LNCAP (cell line): ENCODE measurements around the gene HHATL.

Experiments used
- TF ChIP-seq, protein P1 (sequence below): fragments of 450-650 bp; IDR thresholded peaks from 2 replicates; pipeline ENCODE4 v1.5.1; 2017; ENCODE audit warnings: mild to moderate bottlenecking

HHATL gene

GRCh38 chr3:42732829-42733459 lies 30.3 kb upstream of the HHATL start:
- TF ChIP-seq, protein P1, sequence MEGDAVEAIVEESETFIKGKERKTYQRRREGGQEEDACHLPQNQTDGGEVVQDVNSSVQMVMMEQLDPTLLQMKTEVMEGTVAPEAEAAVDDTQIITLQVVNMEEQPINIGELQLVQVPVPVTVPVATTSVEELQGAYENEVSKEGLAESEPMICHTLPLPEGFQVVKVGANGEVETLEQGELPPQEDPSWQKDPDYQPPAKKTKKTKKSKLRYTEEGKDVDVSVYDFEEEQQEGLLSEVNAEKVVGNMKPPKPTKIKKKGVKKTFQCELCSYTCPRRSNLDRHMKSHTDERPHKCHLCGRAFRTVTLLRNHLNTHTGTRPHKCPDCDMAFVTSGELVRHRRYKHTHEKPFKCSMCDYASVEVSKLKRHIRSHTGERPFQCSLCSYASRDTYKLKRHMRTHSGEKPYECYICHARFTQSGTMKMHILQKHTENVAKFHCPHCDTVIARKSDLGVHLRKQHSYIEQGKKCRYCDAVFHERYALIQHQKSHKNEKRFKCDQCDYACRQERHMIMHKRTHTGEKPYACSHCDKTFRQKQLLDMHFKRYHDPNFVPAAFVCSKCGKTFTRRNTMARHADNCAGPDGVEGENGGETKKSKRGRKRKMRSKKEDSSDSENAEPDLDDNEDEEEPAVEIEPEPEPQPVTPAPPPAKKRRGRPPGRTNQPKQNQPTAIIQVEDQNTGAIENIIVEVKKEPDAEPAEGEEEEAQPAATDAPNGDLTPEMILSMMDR, result no peak

DNA sequence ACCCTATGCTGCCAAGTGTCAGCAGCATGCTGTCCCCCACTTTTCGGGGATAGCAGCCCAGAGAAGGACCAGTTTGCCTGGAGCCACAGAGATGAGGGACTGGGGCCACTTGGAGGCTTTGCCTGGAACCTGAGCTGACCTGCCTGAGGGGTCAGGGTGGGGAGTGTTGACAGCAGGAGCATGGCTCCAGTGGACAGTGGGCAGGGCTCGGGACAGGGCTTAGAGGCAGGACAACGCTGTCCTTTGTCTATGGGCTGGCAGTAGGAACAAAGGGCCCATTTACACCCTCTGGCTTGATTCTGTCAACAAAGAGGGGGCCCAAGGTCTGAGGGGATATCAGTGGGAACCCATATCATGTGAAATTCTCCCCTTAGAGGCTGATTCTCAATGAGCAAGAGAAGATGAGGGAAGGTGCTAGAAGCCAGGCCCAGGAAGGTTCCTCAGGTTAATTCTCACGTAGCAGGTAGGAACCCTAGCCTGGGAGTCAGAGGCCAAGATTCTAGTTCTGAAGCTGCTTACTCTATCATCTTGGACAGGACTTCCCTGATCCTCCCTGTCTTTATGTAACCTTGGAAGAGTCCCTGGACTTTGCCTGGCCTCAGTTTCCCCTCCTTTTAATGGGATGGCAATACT lies 29.7 kb upstream of the HHATL start:
- TF ChIP-seq, protein P1, result no peak

DNA sequence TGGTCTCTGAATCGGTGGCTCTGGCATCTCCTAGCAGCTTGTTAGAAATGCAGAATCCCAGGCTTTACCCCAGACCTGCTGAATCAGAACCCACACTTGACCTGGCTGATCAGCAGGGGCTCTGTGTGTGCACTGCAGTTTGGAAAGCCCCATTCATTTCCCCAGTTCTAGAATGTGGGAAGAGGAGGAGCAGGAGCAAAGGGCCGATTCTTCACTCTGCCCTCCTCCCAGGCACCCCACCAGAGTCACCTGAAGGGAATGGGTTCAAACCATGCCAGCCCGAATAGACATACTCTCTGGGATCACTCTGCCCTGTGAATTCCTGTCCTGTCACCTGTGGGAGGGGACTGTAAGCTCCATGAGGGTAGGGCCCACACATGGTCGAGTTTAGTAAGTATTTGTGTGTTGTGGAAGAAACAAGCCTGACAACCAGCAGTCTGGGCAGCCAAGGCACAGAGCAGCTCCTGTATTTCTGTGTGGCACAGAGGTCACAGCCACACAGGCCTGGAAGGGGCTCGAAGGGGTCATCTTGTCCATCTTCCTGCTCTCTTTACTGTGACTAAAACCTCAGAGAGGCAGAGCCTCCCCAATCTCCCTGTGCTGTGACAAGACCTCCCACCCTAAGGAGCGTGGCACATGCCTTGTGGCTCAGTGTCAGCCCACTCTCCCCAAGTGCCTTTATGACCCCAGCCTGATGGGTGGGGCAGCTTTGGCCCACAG lies 29.0 kb upstream of the HHATL start:
- TF ChIP-seq, protein P1, result no peak

- TF ChIP-seq, protein P1, result no peak
Observed at GRCh38 chr3:42730706-42731420, 28.3 kb upstream of the HHATL start.

GRCh38 chr3:42730294-42730693 lies 27.7 kb upstream of the HHATL start:
- TF ChIP-seq, protein P1, result no peak

DNA sequence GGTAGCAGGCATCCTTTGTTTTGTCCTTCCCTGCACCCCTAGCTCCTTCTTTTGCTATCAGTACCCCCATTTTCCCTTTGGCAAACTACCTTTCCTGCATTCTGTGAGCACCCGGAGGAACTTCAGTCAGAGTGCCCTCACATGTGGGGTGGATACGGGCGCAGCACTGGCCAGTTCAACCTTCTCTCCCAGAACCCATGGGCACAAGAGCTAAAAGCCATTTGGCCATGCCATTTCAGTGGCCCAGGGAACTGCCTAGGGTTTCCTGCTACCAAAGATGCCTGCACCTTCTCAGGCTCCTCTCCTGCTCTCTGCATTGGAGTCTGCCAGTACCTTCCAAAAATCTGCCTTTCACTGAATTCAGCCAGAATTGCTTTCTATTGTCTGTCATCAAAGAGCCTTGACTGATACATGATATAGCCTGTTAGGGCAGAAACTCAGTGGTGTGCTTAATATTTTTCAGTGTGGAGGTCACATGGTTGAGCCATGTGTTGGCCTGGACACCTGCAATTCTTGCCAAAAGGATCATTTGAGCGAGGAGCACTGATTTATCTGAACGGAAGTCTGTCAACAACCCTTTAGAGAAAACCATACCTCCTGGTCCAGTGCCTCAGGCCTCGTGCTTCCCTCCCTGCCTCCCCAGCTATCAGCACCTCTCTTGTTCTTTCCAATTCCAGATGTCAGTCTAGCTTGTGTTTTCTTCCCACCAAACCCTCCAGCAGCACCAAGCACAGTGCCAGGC lies 27.0 kb upstream of the HHATL start:
- TF ChIP-seq, protein P1, result no peak
